HG03095 (cell line): ENCODE measurements around the gene PAOX.
"Not testable (repeated sequence)": the region's sequence is repeated elsewhere in the genome, so short reads cannot be mapped to it uniquely, and the experiment has no call there.

Source experiments
- ATAC-seq: cut with Tn5 transposase; IDR thresholded peaks from one replicate; pipeline ENCODE4 v1.9.1; 2021; ENCODE audit warnings: moderate library complexity; ENCODE audit not compliant: unreplicated experiment

PAOX gene

GRCh38 chr10:133362846-133363245, 16.2 kb upstream of the PAOX start:
- no peak for ATAC-seq

GRCh38 chr10:133364645-133365431, 14.2 kb upstream of the PAOX start:
- ATAC-seq: no peak

- no peak for ATAC-seq
Measured at GRCh38 chr10:133365461-133366129, 13.5 kb upstream of the PAOX start.

GRCh38 chr10:133366130-133366478, 13.0 kb upstream of the PAOX start:
- no peak for ATAC-seq

GRCh38 chr10:133366751-133367150, 12.3 kb upstream of the PAOX start:
- ATAC-seq: no peak

- ATAC-seq: not testable (repeated sequence)
Measured at GRCh38 chr10:133367461-133367860, 11.6 kb upstream of the PAOX start.

GRCh38 chr10:133368153-133368552, 10.9 kb upstream of the PAOX start:
- no peak for ATAC-seq

- ATAC-seq: no peak
Measured at GRCh38 chr10:133370030-133370786, 8.9 kb upstream of the PAOX start.

- ATAC-seq: no peak
Measured at GRCh38 chr10:133372507-133372906, 6.6 kb upstream of the PAOX start.

- peak; percentile 97 for ATAC-seq
Measured at GRCh38 chr10:133373174-133374090, 5.6 kb upstream of the PAOX start, which contains the start of gene ECHS1. Gene ECHS1, minus strand, starts transcription at chr10:133373354. Its CDS starts 21 bp downstream, at chr10:133373333.

GRCh38 chr10:133375357-133376115, 3.5 kb upstream of the PAOX start:
- ATAC-seq: no peak

- not testable (repeated sequence) for ATAC-seq
Measured at GRCh38 chr10:133376183-133376582, 2.9 kb upstream of the PAOX start.

- ATAC-seq: no peak
Measured at GRCh38 chr10:133377025-133377817, 1.8 kb upstream of the PAOX start.

GRCh38 chr10:133377818-133378250, 1.2 kb upstream of the PAOX start:
- ATAC-seq: no peak

GRCh38 chr10:133378251-133379096, 588 bp upstream of the PAOX start:
- peak; percentile 34 for ATAC-seq

GRCh38 chr10:133379801-133380666, 972 bp downstream of the PAOX start:
- no peak for ATAC-seq

GRCh38 chr10:133381036-133381435, 2.0 kb downstream of the PAOX start:
- ATAC-seq: no peak
